Neural cell (in vitro differentiated cells): Measurements from ENCODE around the gene JOSD1. TPM values are rescaled to one million over a fixed set of nuclear protein-coding genes. Genes with fewer than 3 reads are reported as not detected.

Source experiments
- H2AFZ ChIP-seq: fragments of 200-600, 300-800 bp; sonication (generic), shearing (Covaris generic); 2 replicates; pipeline ENCODE4 v1.6.0; 2014; ENCODE audit warnings: low read depth, mild to moderate bottlenecking, antibody characterized with exemption, low read length, moderate library complexity
- H3F3A ChIP-seq: fragments of 200-600 bp; shearing (Covaris generic); 2 replicates; pipeline ENCODE4 v1.6.1; 2016; ENCODE audit warnings: mild to moderate bottlenecking, moderate library complexity, mixed read lengths, antibody characterized with exemption, low read length; ENCODE audit not compliant: insufficient read depth, poor library complexity, severe bottlenecking
- H3K27ac ChIP-seq: fragments of 200-600, 300-800 bp; sonication (generic), shearing (Covaris generic); 2 replicates; pipeline ENCODE4 v1.5.1; 2014; ENCODE audit warnings: mild to moderate bottlenecking, low read length, moderate library complexity
- H3K27me3 ChIP-seq: fragments of 300-800, 200-600 bp; sonication (generic), shearing (Covaris generic); 2 replicates; pipeline ENCODE4 v1.6.0; 2014; ENCODE audit warnings: mild to moderate bottlenecking, low read depth, low read length, moderate library complexity; ENCODE audit not compliant: insufficient read depth
- H3K36me3 ChIP-seq: fragments of 300-800, 200-600 bp; sonication (generic), shearing (Covaris generic); 2 replicates; pipeline ENCODE4 v1.5.1; 2014; ENCODE audit warnings: mild to moderate bottlenecking, antibody characterized with exemption, low read length, moderate library complexity; ENCODE audit not compliant: insufficient read depth
- H3K4me2 ChIP-seq: fragments of 300-800, 200-600 bp; sonication (generic), shearing (Covaris generic); 2 replicates; pipeline ENCODE4 v1.6.0; 2014; ENCODE audit warnings: mild to moderate bottlenecking, low read length
- H3K4me3 ChIP-seq: fragments of 300-800, 200-600 bp; sonication (generic), shearing (Covaris generic); 2 replicates; pipeline ENCODE4 v1.5.1; 2014; ENCODE audit warnings: mild to moderate bottlenecking, low read length, moderate library complexity
- H3K79me2 ChIP-seq: fragments of 200-600 bp; shearing (Covaris generic); replicated peaks from 2 replicates; pipeline ENCODE4 v1.6.0; 2014; ENCODE audit warnings: mild to moderate bottlenecking, low read length, moderate library complexity; ENCODE audit not compliant: insufficient read depth
- H3K9ac ChIP-seq: fragments of 300-800, 200-600 bp; sonication (generic), shearing (Covaris generic); 2 replicates; pipeline ENCODE4 v1.6.1; 2016; ENCODE audit warnings: mild to moderate bottlenecking, low read length, mixed read lengths
- H3K9me2 ChIP-seq: fragments of 200-600 bp; shearing (Covaris generic); 2 replicates; pipeline ENCODE4 v1.6.1; 2016; ENCODE audit warnings: mild to moderate bottlenecking, low read length, mixed read lengths; ENCODE audit not compliant: insufficient read depth
- H3K9me3 ChIP-seq: fragments of 200-600, 300-800 bp; sonication (generic), shearing (Covaris generic); 2 replicates; pipeline ENCODE4 v1.6.1; 2016; ENCODE audit warnings: mild to moderate bottlenecking, mixed run types, low read length, moderate library complexity, mixed read lengths
- H4K20me1 ChIP-seq: fragments of 200-600 bp; shearing (Covaris generic); 2 replicates; pipeline ENCODE4 v1.6.1; 2016; ENCODE audit warnings: mild to moderate bottlenecking, mixed run types; ENCODE audit not compliant: insufficient read depth
- CTCF ChIP-seq: fragments of 450-650 bp; IDR thresholded peaks from 2 replicates; pipeline ENCODE4 v1.5.1; 2014; ENCODE audit warnings: antibody characterized with exemption, mild to moderate bottlenecking, moderate library complexity; ENCODE audit not compliant: poor library complexity, severe bottlenecking
- EP300 ChIP-seq: fragments of 450-650 bp; conservative IDR thresholded peaks from 2 replicates; pipeline ENCODE4 v1.6.1; 2014; ENCODE audit warnings: antibody characterized with exemption, mild to moderate bottlenecking, moderate library complexity; ENCODE audit not compliant: poor library complexity, severe bottlenecking
- EZH2 ChIP-seq: fragments of 200-600, 300-800 bp; shearing (Covaris generic), sonication (generic); IDR thresholded peaks from 2 replicates; pipeline ENCODE4 v1.6.1; 2014; ENCODE audit warnings: antibody characterized with exemption, low read length, borderline replicate concordance, mild to moderate bottlenecking; ENCODE audit not compliant: insufficient read depth, poor library complexity, severe bottlenecking
- MXI1 ChIP-seq: fragments of 450-650 bp; conservative IDR thresholded peaks from 2 replicates; pipeline ENCODE4 v1.6.1; 2014; ENCODE audit warnings: antibody characterized with exemption, mild to moderate bottlenecking; ENCODE audit not compliant: poor library complexity, severe bottlenecking
- POLR2AphosphoS5 ChIP-seq: IDR thresholded peaks from 2 replicates; pipeline ENCODE4 v1.6.1; 2012
- RAD21 ChIP-seq: fragments of 450-650 bp; conservative IDR thresholded peaks from 2 replicates; pipeline ENCODE4 v1.6.1; 2014; ENCODE audit warnings: antibody characterized with exemption, mild to moderate bottlenecking, moderate library complexity
- REST ChIP-seq: IDR thresholded peaks from 2 replicates; pipeline ENCODE4 v1.6.1; 2012; ENCODE audit warnings: borderline replicate concordance
- SMC3 ChIP-seq: fragments of 450-650 bp; conservative IDR thresholded peaks from 2 replicates; pipeline ENCODE4 v1.6.1; 2014; ENCODE audit warnings: antibody characterized with exemption, mild to moderate bottlenecking, moderate library complexity; ENCODE audit not compliant: poor library complexity
- TAF1 ChIP-seq: IDR thresholded peaks from 2 replicates; pipeline ENCODE4 v1.6.1; 2012; ENCODE audit warnings: low read depth
- polyA plus RNA-seq: library from polyadenylated mRNA; depleted of rRNA; stranded (reverse); fragments of >200 nt; gene quantifications from 2 replicates; pipeline ENCODE4 v1.2.3, GENCODE V29; 2014

The JOSD1 gene
- polyA plus RNA-seq, 1 donor from 2014 or later: 71.3 TPM

GRCh38 chr22:38712486-38713207 lies 11.9 kb upstream of the JOSD1 start:
- no peak overlapping the region for H2AFZ ChIP-seq
- peaks cover 61% of the 10 kb centered on the region for H3K79me2 ChIP-seq
- H4K20me1 ChIP-seq: no peaks in the 10 kb centered on the region
- H3K9me3 ChIP-seq: no peaks in the 10 kb centered on the region
- H3F3A ChIP-seq: no peaks in the 10 kb centered on the region
- TF ChIP-seq RAD21: no peak
- no peaks in the 10 kb centered on the region for H3K27me3 ChIP-seq
- H3K9ac ChIP-seq: no peak overlapping the region
- H3K9me2 ChIP-seq: no peaks in the 10 kb centered on the region
- no peak overlapping the region for H3K4me2 ChIP-seq
- H3K27ac ChIP-seq: no peak overlapping the region
- H3K4me3 ChIP-seq: no peak overlapping the region
- no peaks in the 10 kb centered on the region for H3K36me3 ChIP-seq

GRCh38 chr22:38710866-38711265 lies 10.1 kb upstream of the JOSD1 start:
- Histone ChIP-seq H3K36me3 (no peaks in the 10 kb centered on the region), H3K9ac (no peak overlapping the region), H3K9me3 (no peaks in the 10 kb centered on the region), H3K27ac (no peak overlapping the region), H3F3A (no peaks in the 10 kb centered on the region), H3K27me3 (no peaks in the 10 kb centered on the region), H3K79me2 (peaks cover 76% of the 10 kb centered on the region), H4K20me1 (no peaks in the 10 kb centered on the region), H3K4me3 (no peak overlapping the region), H2AFZ (no peak overlapping the region), H3K4me2 (no peak overlapping the region), H3K9me2 (no peaks in the 10 kb centered on the region)
- TF ChIP-seq RAD21 (no peak), CTCF (no peak), SMC3 (no peak), REST (no peak), EZH2 (no peak), MXI1 (no peak), TAF1 (no peak), EP300 (no peak), POLR2AphosphoS5 (no peak)
